IPS DF 4.7 (cell line): ENCODE measurements around the gene VN1R5.
"Not testable (repeated sequence)": the region's sequence is repeated elsewhere in the genome, so short reads cannot be mapped to it uniquely, and the experiment has no call there.

ENCODE experiments used
- DNase-seq: peaks from one replicate; pipeline ENCODE4 v3.0.0-alpha.2; 2013; ENCODE audit warnings: low spot score; ENCODE audit errors: extremely low read depth

Gene VN1R5

GRCh38 chr1:247273013-247273412 lies 17.1 kb downstream of the VN1R5 start:
- no peak for DNase-seq

GRCh38 chr1:247274605-247275256 lies 18.9 kb downstream of the VN1R5 start:
- no peak for DNase-seq

GRCh38 chr1:247277191-247277590 lies 21.3 kb downstream of the VN1R5 start:
- no peak for DNase-seq

- DNase-seq: no peak
These were observed 25.2 kb downstream of the VN1R5 start for GRCh38 chr1:247281001-247281574.

- DNase-seq: no peak
These were observed 30.3 kb downstream of the VN1R5 start for GRCh38 chr1:247286134-247286670.

GRCh38 chr1:247287460-247287859 lies 31.6 kb downstream of the VN1R5 start:
- DNase-seq: no peak

- DNase-seq: no peak
These were observed 32.5 kb downstream of the VN1R5 start for GRCh38 chr1:247288341-247288740.

GRCh38 chr1:247289274-247289892 lies 33.5 kb downstream of the VN1R5 start:
- DNase-seq: not testable (repeated sequence)

- no peak for DNase-seq
These were observed 34.7 kb downstream of the VN1R5 start for GRCh38 chr1:247290576-247290975.

- DNase-seq: no peak
These were observed 35.3 kb downstream of the VN1R5 start for GRCh38 chr1:247291161-247291560.

- DNase-seq: no peak
These were observed 36.1 kb downstream of the VN1R5 start for GRCh38 chr1:247291833-247292561.

GRCh38 chr1:247293047-247293446 lies 37.2 kb downstream of the VN1R5 start:
- DNase-seq: no peak

- no peak for DNase-seq
These were observed 38.4 kb downstream of the VN1R5 start for GRCh38 chr1:247294282-247294681.

- DNase-seq: no peak
These were observed 39.4 kb downstream of the VN1R5 start for GRCh38 chr1:247295274-247295684.

- no peak for DNase-seq
These were observed 39.9 kb downstream of the VN1R5 start for GRCh38 chr1:247295746-247296145.

GRCh38 chr1:247296599-247297180 lies 40.8 kb downstream of the VN1R5 start:
- DNase-seq: no peak

GRCh38 chr1:247297263-247298123 lies 41.6 kb downstream of the VN1R5 start:
- DNase-seq: no peak

GRCh38 chr1:247298124-247298481 lies 42.2 kb downstream of the VN1R5 start:
- no peak for DNase-seq

GRCh38 chr1:247298701-247299100 lies 42.8 kb downstream of the VN1R5 start:
- no peak for DNase-seq

- no peak for DNase-seq
These were observed 44.0 kb downstream of the VN1R5 start for GRCh38 chr1:247299723-247300381.
